Neural cell (in vitro differentiated cells): ENCODE results near the gene TSKU. TPM values are rescaled to one million over a fixed set of nuclear protein-coding genes. Genes with fewer than 3 reads are reported as not detected.

Experiments used
- H2AFZ ChIP-seq: fragments of 200-600, 300-800 bp; sonication (generic), shearing (Covaris generic); 2 replicates; pipeline ENCODE4 v1.6.0; 2014; ENCODE audit warnings: low read depth, mild to moderate bottlenecking, antibody characterized with exemption, low read length, moderate library complexity
- H3F3A ChIP-seq: fragments of 200-600 bp; shearing (Covaris generic); 2 replicates; pipeline ENCODE4 v1.6.1; 2016; ENCODE audit warnings: mild to moderate bottlenecking, moderate library complexity, mixed read lengths, antibody characterized with exemption, low read length; ENCODE audit not compliant: insufficient read depth, poor library complexity, severe bottlenecking
- H3K27ac ChIP-seq: fragments of 200-600, 300-800 bp; sonication (generic), shearing (Covaris generic); 2 replicates; pipeline ENCODE4 v1.5.1; 2014; ENCODE audit warnings: mild to moderate bottlenecking, low read length, moderate library complexity
- H3K27me3 ChIP-seq: fragments of 300-800, 200-600 bp; sonication (generic), shearing (Covaris generic); 2 replicates; pipeline ENCODE4 v1.6.0; 2014; ENCODE audit warnings: mild to moderate bottlenecking, low read depth, low read length, moderate library complexity; ENCODE audit not compliant: insufficient read depth
- H3K36me3 ChIP-seq: fragments of 300-800, 200-600 bp; sonication (generic), shearing (Covaris generic); 2 replicates; pipeline ENCODE4 v1.5.1; 2014; ENCODE audit warnings: mild to moderate bottlenecking, antibody characterized with exemption, low read length, moderate library complexity; ENCODE audit not compliant: insufficient read depth
- H3K4me2 ChIP-seq: fragments of 300-800, 200-600 bp; sonication (generic), shearing (Covaris generic); 2 replicates; pipeline ENCODE4 v1.6.0; 2014; ENCODE audit warnings: mild to moderate bottlenecking, low read length
- H3K4me3 ChIP-seq: fragments of 300-800, 200-600 bp; sonication (generic), shearing (Covaris generic); 2 replicates; pipeline ENCODE4 v1.5.1; 2014; ENCODE audit warnings: mild to moderate bottlenecking, low read length, moderate library complexity
- H3K79me2 ChIP-seq: fragments of 200-600 bp; shearing (Covaris generic); replicated peaks from 2 replicates; pipeline ENCODE4 v1.6.0; 2014; ENCODE audit warnings: mild to moderate bottlenecking, low read length, moderate library complexity; ENCODE audit not compliant: insufficient read depth
- H3K9ac ChIP-seq: fragments of 300-800, 200-600 bp; sonication (generic), shearing (Covaris generic); 2 replicates; pipeline ENCODE4 v1.6.1; 2016; ENCODE audit warnings: mild to moderate bottlenecking, low read length, mixed read lengths
- H3K9me2 ChIP-seq: fragments of 200-600 bp; shearing (Covaris generic); 2 replicates; pipeline ENCODE4 v1.6.1; 2016; ENCODE audit warnings: mild to moderate bottlenecking, low read length, mixed read lengths; ENCODE audit not compliant: insufficient read depth
- H3K9me3 ChIP-seq: fragments of 200-600, 300-800 bp; sonication (generic), shearing (Covaris generic); 2 replicates; pipeline ENCODE4 v1.6.1; 2016; ENCODE audit warnings: mild to moderate bottlenecking, mixed run types, low read length, moderate library complexity, mixed read lengths
- H4K20me1 ChIP-seq: fragments of 200-600 bp; shearing (Covaris generic); 2 replicates; pipeline ENCODE4 v1.6.1; 2016; ENCODE audit warnings: mild to moderate bottlenecking, mixed run types; ENCODE audit not compliant: insufficient read depth
- EP300 ChIP-seq: fragments of 450-650 bp; conservative IDR thresholded peaks from 2 replicates; pipeline ENCODE4 v1.6.1; 2014; ENCODE audit warnings: antibody characterized with exemption, mild to moderate bottlenecking, moderate library complexity; ENCODE audit not compliant: poor library complexity, severe bottlenecking
- EZH2 ChIP-seq: fragments of 200-600, 300-800 bp; shearing (Covaris generic), sonication (generic); IDR thresholded peaks from 2 replicates; pipeline ENCODE4 v1.6.1; 2014; ENCODE audit warnings: antibody characterized with exemption, low read length, borderline replicate concordance, mild to moderate bottlenecking; ENCODE audit not compliant: insufficient read depth, poor library complexity, severe bottlenecking
- MXI1 ChIP-seq: fragments of 450-650 bp; conservative IDR thresholded peaks from 2 replicates; pipeline ENCODE4 v1.6.1; 2014; ENCODE audit warnings: antibody characterized with exemption, mild to moderate bottlenecking; ENCODE audit not compliant: poor library complexity, severe bottlenecking
- POLR2AphosphoS5 ChIP-seq: IDR thresholded peaks from 2 replicates; pipeline ENCODE4 v1.6.1; 2012
- RAD21 ChIP-seq: fragments of 450-650 bp; conservative IDR thresholded peaks from 2 replicates; pipeline ENCODE4 v1.6.1; 2014; ENCODE audit warnings: antibody characterized with exemption, mild to moderate bottlenecking, moderate library complexity
- SMC3 ChIP-seq: fragments of 450-650 bp; conservative IDR thresholded peaks from 2 replicates; pipeline ENCODE4 v1.6.1; 2014; ENCODE audit warnings: antibody characterized with exemption, mild to moderate bottlenecking, moderate library complexity; ENCODE audit not compliant: poor library complexity
- TAF1 ChIP-seq: IDR thresholded peaks from 2 replicates; pipeline ENCODE4 v1.6.1; 2012; ENCODE audit warnings: low read depth
- polyA plus RNA-seq: library from polyadenylated mRNA; depleted of rRNA; stranded (reverse); fragments of >200 nt; gene quantifications from 2 replicates; pipeline ENCODE4 v1.2.3, GENCODE V29; 2014
- TF ChIP-seq, protein P1 (sequence below): fragments of 450-650 bp; IDR thresholded peaks from 2 replicates; pipeline ENCODE4 v1.5.1; 2014; ENCODE audit warnings: antibody characterized with exemption, mild to moderate bottlenecking, moderate library complexity; ENCODE audit not compliant: poor library complexity, severe bottlenecking
- TF ChIP-seq, protein P2 (sequence below): IDR thresholded peaks from 2 replicates; pipeline ENCODE4 v1.6.1; 2012; ENCODE audit warnings: borderline replicate concordance

TSKU gene
- polyA plus RNA-seq, 1 donor from 2014 or later: 3.5 TPM

DNA sequence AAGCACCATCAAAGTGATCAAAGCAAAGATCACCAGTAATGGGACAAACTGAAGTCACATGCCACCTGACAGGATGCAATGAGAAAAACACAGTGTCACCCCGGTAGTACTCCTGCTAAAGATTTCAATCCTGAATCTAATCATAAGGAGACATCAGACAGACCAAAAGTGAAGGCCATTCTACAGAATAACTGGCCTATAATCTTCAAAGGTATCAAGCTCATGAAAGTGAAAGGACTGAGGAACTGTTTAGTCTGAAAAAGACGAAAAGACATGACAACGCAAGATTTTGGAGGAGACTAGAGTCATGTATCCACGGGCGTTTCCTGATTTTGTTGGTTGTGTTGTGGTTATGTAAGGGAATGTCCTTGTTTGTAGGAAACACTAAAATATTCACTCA lies 42.4 kb upstream of the TSKU start:
- TF ChIP-seq EZH2 (no peak), POLR2AphosphoS5 (no peak), TAF1 (no peak), EP300 (no peak), MXI1 (no peak), RAD21 (no peak), SMC3 (no peak)
- TF ChIP-seq, protein P1, sequence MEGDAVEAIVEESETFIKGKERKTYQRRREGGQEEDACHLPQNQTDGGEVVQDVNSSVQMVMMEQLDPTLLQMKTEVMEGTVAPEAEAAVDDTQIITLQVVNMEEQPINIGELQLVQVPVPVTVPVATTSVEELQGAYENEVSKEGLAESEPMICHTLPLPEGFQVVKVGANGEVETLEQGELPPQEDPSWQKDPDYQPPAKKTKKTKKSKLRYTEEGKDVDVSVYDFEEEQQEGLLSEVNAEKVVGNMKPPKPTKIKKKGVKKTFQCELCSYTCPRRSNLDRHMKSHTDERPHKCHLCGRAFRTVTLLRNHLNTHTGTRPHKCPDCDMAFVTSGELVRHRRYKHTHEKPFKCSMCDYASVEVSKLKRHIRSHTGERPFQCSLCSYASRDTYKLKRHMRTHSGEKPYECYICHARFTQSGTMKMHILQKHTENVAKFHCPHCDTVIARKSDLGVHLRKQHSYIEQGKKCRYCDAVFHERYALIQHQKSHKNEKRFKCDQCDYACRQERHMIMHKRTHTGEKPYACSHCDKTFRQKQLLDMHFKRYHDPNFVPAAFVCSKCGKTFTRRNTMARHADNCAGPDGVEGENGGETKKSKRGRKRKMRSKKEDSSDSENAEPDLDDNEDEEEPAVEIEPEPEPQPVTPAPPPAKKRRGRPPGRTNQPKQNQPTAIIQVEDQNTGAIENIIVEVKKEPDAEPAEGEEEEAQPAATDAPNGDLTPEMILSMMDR: no peak
- H3K4me2 ChIP-seq: no peak overlapping the region

DNA sequence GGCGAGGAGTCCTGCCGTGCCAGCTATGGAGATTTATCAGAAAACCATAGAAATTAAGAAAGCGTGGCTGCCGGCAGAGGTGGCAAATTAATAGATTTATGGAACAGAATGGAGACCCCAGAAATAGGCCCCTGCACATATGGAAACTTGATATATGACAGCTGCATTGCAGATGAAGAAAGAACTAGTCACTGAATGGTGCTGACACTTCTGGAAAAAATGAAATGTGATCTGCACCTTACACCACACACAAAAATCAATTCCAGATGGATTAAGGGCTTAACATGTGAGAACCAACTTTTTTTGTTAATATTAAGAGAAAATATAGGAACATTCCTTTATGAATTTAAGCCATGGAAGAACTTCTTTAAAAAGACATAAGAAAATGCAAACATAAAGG lies 40.3 kb upstream of the TSKU start:
- Histone ChIP-seq H3K27ac (no peak overlapping the region), H3K9ac (no peak overlapping the region), H3F3A (no peaks in the 10 kb centered on the region), H3K4me3 (no peak overlapping the region), H3K27me3 (no peaks in the 10 kb centered on the region), H3K79me2 (no peaks in the 10 kb centered on the region), H3K9me2 (no peaks in the 10 kb centered on the region), H3K9me3 (no peaks in the 10 kb centered on the region), H4K20me1 (no peaks in the 10 kb centered on the region), H3K4me2 (no peak overlapping the region), H3K36me3 (no peaks in the 10 kb centered on the region), H2AFZ (no peak overlapping the region)
- TF ChIP-seq SMC3 (no peak), POLR2AphosphoS5 (no peak), TAF1 (no peak), EZH2 (no peak), RAD21 (no peak), MXI1 (no peak), EP300 (no peak)
- TF ChIP-seq, protein P2, sequence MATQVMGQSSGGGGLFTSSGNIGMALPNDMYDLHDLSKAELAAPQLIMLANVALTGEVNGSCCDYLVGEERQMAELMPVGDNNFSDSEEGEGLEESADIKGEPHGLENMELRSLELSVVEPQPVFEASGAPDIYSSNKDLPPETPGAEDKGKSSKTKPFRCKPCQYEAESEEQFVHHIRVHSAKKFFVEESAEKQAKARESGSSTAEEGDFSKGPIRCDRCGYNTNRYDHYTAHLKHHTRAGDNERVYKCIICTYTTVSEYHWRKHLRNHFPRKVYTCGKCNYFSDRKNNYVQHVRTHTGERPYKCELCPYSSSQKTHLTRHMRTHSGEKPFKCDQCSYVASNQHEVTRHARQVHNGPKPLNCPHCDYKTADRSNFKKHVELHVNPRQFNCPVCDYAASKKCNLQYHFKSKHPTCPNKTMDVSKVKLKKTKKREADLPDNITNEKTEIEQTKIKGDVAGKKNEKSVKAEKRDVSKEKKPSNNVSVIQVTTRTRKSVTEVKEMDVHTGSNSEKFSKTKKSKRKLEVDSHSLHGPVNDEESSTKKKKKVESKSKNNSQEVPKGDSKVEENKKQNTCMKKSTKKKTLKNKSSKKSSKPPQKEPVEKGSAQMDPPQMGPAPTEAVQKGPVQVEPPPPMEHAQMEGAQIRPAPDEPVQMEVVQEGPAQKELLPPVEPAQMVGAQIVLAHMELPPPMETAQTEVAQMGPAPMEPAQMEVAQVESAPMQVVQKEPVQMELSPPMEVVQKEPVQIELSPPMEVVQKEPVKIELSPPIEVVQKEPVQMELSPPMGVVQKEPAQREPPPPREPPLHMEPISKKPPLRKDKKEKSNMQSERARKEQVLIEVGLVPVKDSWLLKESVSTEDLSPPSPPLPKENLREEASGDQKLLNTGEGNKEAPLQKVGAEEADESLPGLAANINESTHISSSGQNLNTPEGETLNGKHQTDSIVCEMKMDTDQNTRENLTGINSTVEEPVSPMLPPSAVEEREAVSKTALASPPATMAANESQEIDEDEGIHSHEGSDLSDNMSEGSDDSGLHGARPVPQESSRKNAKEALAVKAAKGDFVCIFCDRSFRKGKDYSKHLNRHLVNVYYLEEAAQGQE: no peak
- TF ChIP-seq, protein P1: no peak

More for the DNA sequence above, 42.4 kb upstream of the TSKU start:
- Histone ChIP-seq H3K36me3 (no peaks in the 10 kb centered on the region), H3K9me2 (no peaks in the 10 kb centered on the region), H3K4me3 (no peak overlapping the region), H3K9ac (no peak overlapping the region), H3K27ac (no peak overlapping the region), H2AFZ (no peak overlapping the region), H3F3A (no peaks in the 10 kb centered on the region), H3K27me3 (no peaks in the 10 kb centered on the region), H4K20me1 (no peaks in the 10 kb centered on the region), H3K79me2 (no peaks in the 10 kb centered on the region), H3K9me3 (no peaks in the 10 kb centered on the region)
